Gastroesophageal sphincter (tissue), 4 donors: ENCODE results near the gene INSL3. TPM values are rescaled to one million over a fixed set of nuclear protein-coding genes. Genes with fewer than 3 reads are reported as not detected.

Source experiments
- ATAC-seq: fragments of 150-250 bp; one replicate; pipeline ENCODE4 v1.9.1; 2016; ENCODE audit warnings: mild to moderate bottlenecking, moderate library complexity
- H3K27ac ChIP-seq, 4 donors: fragments of 200-600 bp; sonication (generic) in 3 of 4; 1 replicate in 3 of 4; 2 replicates in 1 of 4; pipeline ENCODE4 v1.5.1; 2016 to 2019
- H3K27me3 ChIP-seq: fragments of 200-600 bp; sonication (generic); one replicate; pipeline ENCODE4 v1.5.1; 2019
- H3K36me3 ChIP-seq, 2 donors: fragments of 200-600 bp; sonication (generic); one replicate each; pipeline ENCODE4 v1.5.1; 2019; ENCODE audit warnings: control low read depth in 1 of 2
- H3K4me1 ChIP-seq, 3 donors: fragments of 200-600 bp; sonication (generic); 1 replicate in 2 of 3; 2 replicates in 1 of 3; pipeline ENCODE4 v1.5.1; 2016 to 2019; ENCODE audit warnings: control low read depth in 2 of 3
- H3K4me3 ChIP-seq, 2 donors: fragments of 200-600 bp; sonication (generic); one replicate each; pipeline ENCODE4 v1.5.1; 2019; ENCODE audit warnings: mild to moderate bottlenecking in 1 of 2, moderate library complexity in 1 of 2
- H3K9me3 ChIP-seq, 3 donors: fragments of 200-600 bp; sonication (generic); one replicate each; pipeline ENCODE4 v1.5.1; 2017 to 2019; ENCODE audit warnings: control low read depth in 2 of 3
- CTCF ChIP-seq, 4 experiments: fragments of 200-600 bp in 2 of 4; fragments of 450-650 bp in 2 of 4; sonication (generic) in 1 of 4; IDR thresholded peaks; one replicate each; pipeline ENCODE4 v1.5.1; 2017 to 2019; ENCODE audit warnings: antibody characterized with exemption in 4 of 4, mild to moderate bottlenecking in 2 of 4, moderate library complexity in 2 of 4
- EP300 ChIP-seq: sonication (generic); formaldehyde crosslinking; IDR thresholded peaks from one replicate; pipeline ENCODE4 v1.6.1; 2017; ENCODE audit warnings: antibody characterized with exemption, mild to moderate bottlenecking
- POLR2A ChIP-seq, 2 donors: fragments of 450-650 bp; IDR thresholded peaks; one replicate each; pipeline ENCODE4 v1.6.1; 2017; ENCODE audit warnings: antibody characterized with exemption in 2 of 2, mild to moderate bottlenecking in 2 of 2, moderate library complexity in 1 of 2
- POLR2AphosphoS5 ChIP-seq: sonication (generic); formaldehyde crosslinking; IDR thresholded peaks from one replicate; pipeline ENCODE4 v1.6.1; 2017; ENCODE audit warnings: antibody characterized with exemption
- WGBS, 2 donors: methylation state at CpG; one replicate each; pipeline ENCODE4 v1.1.5; 2018; ENCODE audit warnings: low coverage in 1 of 2; 5-methylcytosine and 5-hydroxymethylcytosine counted together
- total RNA-seq, 4 donors: library from RNA; depleted of rRNA; stranded (reverse); fragments of >200 nt; gene quantifications; one replicate each; pipeline ENCODE4 v1.1.0, GENCODE V29; 2016

Gene INSL3
- total RNA-seq, 4 donors from 2014 or later, result not detected

GRCh38 chr19:17796838-17797423 is 24.4 kb downstream of the INSL3 start:
- Histone ChIP-seq H3K4me1 (peaks cover 0 to 7% (median 0%) of the 10 kb centered on the region in 3 donors), H3K27ac (no peak overlapping the region), H3K27me3 (peaks cover 80% of the 10 kb centered on the region), H3K4me3 (no peak overlapping the region), H3K9me3 (no peaks in the 10 kb centered on the region), H3K36me3 (no peaks in the 10 kb centered on the region)
- TF ChIP-seq CTCF (IDR thresholded peaks at IDR 0.05) (no peak), POLR2A (IDR thresholded peaks at IDR 0.05) (no peak), POLR2AphosphoS5 (no peak), EP300 (no peak)
- ATAC-seq, result no peak
- WGBS, 2 donors, result 38 to 67% methylated on average over 1 of the region's 1 CpG

GRCh38 chr19:17796013-17796837 is 25.1 kb downstream of the INSL3 start:
- Histone ChIP-seq H3K36me3 (no peaks in the 10 kb centered on the region), H3K4me1 (peaks cover 0 to 7% (median 0%) of the 10 kb centered on the region in 3 donors), H3K27me3 (peaks cover 73% of the 10 kb centered on the region), H3K9me3 (no peaks in the 10 kb centered on the region), H3K4me3 (no peak overlapping the region), H3K27ac (no peak overlapping the region)
- WGBS, 2 donors, result 49 to 50% methylated on average over 1 to 3 of the region's 6 CpGs
- no peak for ATAC-seq
- TF ChIP-seq CTCF (IDR thresholded peaks at IDR 0.05), result no peak
- no peak for TF ChIP-seq EP300
- no peak for TF ChIP-seq POLR2A (IDR thresholded peaks at IDR 0.05)
- no peak for TF ChIP-seq POLR2AphosphoS5

DNA sequence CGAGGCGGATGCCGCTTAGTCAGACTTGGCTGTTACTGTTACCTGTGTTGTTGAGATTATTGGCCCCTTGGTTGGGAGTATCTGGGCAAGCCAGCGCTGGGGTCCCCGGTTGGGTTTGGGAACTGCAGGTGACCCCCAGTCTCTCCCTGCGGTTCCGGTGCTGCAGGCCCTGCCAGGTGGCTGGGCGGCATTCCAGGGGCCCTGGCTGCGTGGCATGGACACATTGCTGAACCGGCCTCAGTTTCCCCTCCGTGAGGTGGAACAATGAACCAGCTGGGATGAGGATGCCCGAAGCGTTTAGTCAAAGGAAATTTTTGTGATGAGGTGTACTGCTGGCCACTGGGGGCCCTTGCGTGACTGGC is 25.8 kb downstream of the INSL3 start:
- TF ChIP-seq EP300, result no peak
- Histone ChIP-seq H3K4me1 (peaks cover 0 to 7% (median 0%) of the 10 kb centered on the region in 3 donors), H3K9me3 (no peaks in the 10 kb centered on the region), H3K27ac (no peak overlapping the region), H3K27me3 (peaks cover 79% of the 10 kb centered on the region), H3K36me3 (no peaks in the 10 kb centered on the region), H3K4me3 (no peak overlapping the region)
- no CpG with 5 or more reads among the region's 14 CpGs for WGBS, 2 donors
- ATAC-seq, result no peak

GRCh38 chr19:17794731-17795494 is 26.4 kb downstream of the INSL3 start, which contains the start of gene B3GNT3:
Gene B3GNT3 (plus strand): TSS chr19:17795138. CDS start chr19:17807808, 12,670 bp downstream.
- 0 to 2% methylated on average over 11 to 14 of the region's 50 CpGs for WGBS, 2 donors
- TF ChIP-seq POLR2A (IDR thresholded peaks at IDR 0.05) (no peak), POLR2AphosphoS5 (no peak), EP300 (no peak), CTCF (IDR thresholded peaks at IDR 0.05) (no peak)
- Histone ChIP-seq H3K4me3 (peak within 1 kb of the TSS in 1 of 2 donors; percentile 12), H3K27ac (no peak within 1 kb of the TSS), H3K4me1 (peaks cover 0 to 7% (median 0%) of the 10 kb centered on the region in 3 donors), H3K27me3 (peaks cover 76% of the 10 kb centered on the region), H3K36me3 (no peaks in the 10 kb centered on the region), H3K9me3 (no peaks in the 10 kb centered on the region)
- no peak for ATAC-seq

- Histone ChIP-seq H3K4me3 (no peak overlapping the region), H3K27me3 (peaks cover 71% of the 10 kb centered on the region), H3K36me3 (no peaks in the 10 kb centered on the region), H3K9me3 (no peaks in the 10 kb centered on the region), H3K27ac (no peak overlapping the region), H3K4me1 (peaks cover 0 to 7% (median 0%) of the 10 kb centered on the region in 3 donors)
- ATAC-seq, result no peak
- TF ChIP-seq CTCF (IDR thresholded peaks at IDR 0.05), result no peak
- no peak for TF ChIP-seq EP300
- no peak for TF ChIP-seq POLR2AphosphoS5
- TF ChIP-seq POLR2A (IDR thresholded peaks at IDR 0.05), result no peak
- 31% methylated on average over 6 of the region's 9 CpGs; no CpG with 5 or more reads in 1 of the 2 donors for WGBS, 2 donors
Measured at GRCh38 chr19:17794412-17794730, 26.9 kb downstream of the INSL3 start.
